Calu3 (cell line): ENCODE results near the gene CHD9. TPM values are rescaled to one million over a fixed set of nuclear protein-coding genes. Genes with fewer than 3 reads are reported as not detected.

ENCODE experiments used
- BruUV-seq: library from RNA; stranded (reverse); fragments of 400-500 nt; replicated peaks from 2 replicates; lab custom pipeline; 2021; lab: Mats Ljungman, UMichigan
- CTCF ChIA-PET: fragments of 300-600 bp; sonication (Branson Sonifier 250); formaldehyde crosslinking; loops from one replicate; lab custom pipeline; 2022; ENCODE audit warnings: antibody characterized with exemption; lab: Charles Lee
- DNase-seq: peaks from one replicate; pipeline ENCODE4 v3.0.0; 2022
- H3K27ac Mint-ChIP-seq: one replicate; pipeline ENCODE4 v1.8.0; 2022; ENCODE audit warnings: mixed read lengths; ENCODE audit not compliant: unreplicated experiment
- H3K27me3 Mint-ChIP-seq: one replicate; pipeline ENCODE4 v1.8.0; 2022; ENCODE audit warnings: mixed read lengths; ENCODE audit not compliant: unreplicated experiment
- H3K36me3 Mint-ChIP-seq: one replicate; pipeline ENCODE4 v1.8.0; 2022; ENCODE audit warnings: mild to moderate bottlenecking, moderate library complexity, mixed read lengths; ENCODE audit not compliant: insufficient read depth, unreplicated experiment
- H3K4me1 Mint-ChIP-seq: one replicate; pipeline ENCODE4 v1.8.0; 2022; ENCODE audit warnings: mild to moderate bottlenecking, low read depth, mixed read lengths; ENCODE audit not compliant: unreplicated experiment
- H3K4me3 Mint-ChIP-seq: one replicate; pipeline ENCODE4 v1.8.0; 2022; ENCODE audit warnings: mild to moderate bottlenecking, low read depth, moderate library complexity, mixed read lengths; ENCODE audit not compliant: unreplicated experiment
- H3K9me3 Mint-ChIP-seq: one replicate; pipeline ENCODE4 v1.8.0; 2022; ENCODE audit warnings: low read depth, mixed read lengths; ENCODE audit not compliant: unreplicated experiment
- CTCF ChIP-seq: fragments of 200-600 bp; IDR thresholded peaks from one replicate; pipeline ENCODE4 v1.8.0; 2022; ENCODE audit warnings: antibody characterized with exemption; ENCODE audit not compliant: unreplicated experiment
- intact Hi-C: fragments of 100-400 bp; cut with micrococcal nuclease; formaldehyde crosslinking; loops from one replicate; pipeline ENCODE4 v1.10.0; 2022; ENCODE audit not compliant: unreplicated experiment
- total RNA-seq: library from RNA; stranded (reverse); gene quantifications from 2 replicates; pipeline ENCODE4 v1.2.3, GENCODE V29; 2022

CHD9 gene
- total RNA-seq, 1 experiment from 2014 or later: 69.5 TPM

DNA sequence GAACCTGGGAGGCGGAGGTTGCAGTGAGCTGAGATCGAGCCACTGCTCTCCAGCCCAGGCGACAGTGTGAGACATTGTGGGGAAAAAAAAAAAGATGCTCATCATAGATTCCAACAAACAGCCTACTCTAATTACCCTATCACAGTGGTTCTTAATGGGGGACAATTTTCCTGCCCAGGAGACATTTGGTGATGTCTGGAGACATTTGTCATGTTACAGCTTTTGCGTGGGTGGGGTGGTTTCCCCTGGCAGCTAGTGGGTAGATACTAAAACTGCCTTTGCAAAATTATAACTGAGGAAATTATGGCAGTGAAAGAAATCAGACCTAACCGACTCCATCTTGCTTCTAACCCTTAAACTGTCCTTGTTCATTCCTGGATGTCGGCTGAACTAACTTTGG lies 287.0 kb downstream of the CHD9 start:
- TF ChIP-seq CTCF: no peak
- Mint-ChIP-seq H3K27me3 (peaks cover 49% of the 10 kb centered on the region), H3K36me3 (no peaks in the 10 kb centered on the region), H3K4me3 (no peak overlapping the region), H3K9me3 (no peaks in the 10 kb centered on the region), H3K27ac (no peak overlapping the region), H3K4me1 (peaks cover 9% of the 10 kb centered on the region)
- BruUV-seq: no TSS peak
- intact Hi-C loops: no loop called here
- CTCF ChIA-PET: no interaction called here
- no peak for DNase-seq

DNA sequence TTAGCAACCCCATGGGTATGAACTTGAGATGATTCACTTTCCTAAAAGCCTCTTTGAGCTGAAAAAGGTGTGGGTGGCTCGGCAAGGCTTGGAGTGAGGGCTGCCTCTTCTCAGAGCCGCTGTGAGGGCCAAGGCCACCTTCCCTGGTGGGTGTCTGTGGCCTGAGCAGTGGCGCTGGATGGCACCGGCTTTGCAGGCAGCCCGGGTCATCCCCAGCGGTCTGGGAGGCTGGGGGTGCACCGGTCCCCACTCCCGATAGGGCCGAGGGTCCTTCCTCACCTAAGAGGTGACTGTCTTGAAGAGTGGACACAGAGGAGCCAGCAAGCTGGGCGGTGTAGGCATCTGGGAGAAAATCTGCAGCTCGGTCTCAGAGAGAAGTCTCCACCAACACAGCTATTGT lies 300.3 kb downstream of the CHD9 start:
- CTCF ChIA-PET: no interaction called here
- no peaks in the 10 kb centered on the region for H3K36me3 Mint-ChIP-seq
- H3K27ac Mint-ChIP-seq: no peak overlapping the region
- no peaks in the 10 kb centered on the region for H3K9me3 Mint-ChIP-seq
- intact Hi-C loops: no loop called here
- TF ChIP-seq CTCF: no peak
- H3K4me1 Mint-ChIP-seq: no peaks in the 10 kb centered on the region
- no peak for DNase-seq
- BruUV-seq: no TSS peak
- H3K4me3 Mint-ChIP-seq: no peak overlapping the region
- peaks cover 59% of the 10 kb centered on the region for H3K27me3 Mint-ChIP-seq

GRCh38 chr16:53356478-53357207 lies 301.9 kb downstream of the CHD9 start:
- TF ChIP-seq CTCF: no peak
- intact Hi-C loops: no loop called here
- Mint-ChIP-seq H3K4me1 (no peaks in the 10 kb centered on the region), H3K9me3 (no peaks in the 10 kb centered on the region), H3K4me3 (no peak overlapping the region), H3K27me3 (peaks cover 75% of the 10 kb centered on the region), H3K27ac (no peak overlapping the region), H3K36me3 (no peaks in the 10 kb centered on the region)
- no TSS peak for BruUV-seq
- DNase-seq: no peak
- CTCF ChIA-PET: no interaction called here

GRCh38 chr16:53357208-53357586 lies 302.4 kb downstream of the CHD9 start:
- peaks cover 80% of the 10 kb centered on the region for H3K27me3 Mint-ChIP-seq
- no peak overlapping the region for H3K27ac Mint-ChIP-seq
- intact Hi-C loops: no loop called here
- no peaks in the 10 kb centered on the region for H3K36me3 Mint-ChIP-seq
- no peaks in the 10 kb centered on the region for H3K4me1 Mint-ChIP-seq
- H3K4me3 Mint-ChIP-seq: no peak overlapping the region
- CTCF ChIA-PET: no interaction called here
- no peaks in the 10 kb centered on the region for H3K9me3 Mint-ChIP-seq
- no peak for TF ChIP-seq CTCF
- BruUV-seq: no TSS peak
- DNase-seq: no peak
